Left lung (tissue), 10 donors: ENCODE measurements around the gene ABCG4. TPM values are rescaled to one million over a fixed set of nuclear protein-coding genes. Genes with fewer than 3 reads are reported as not detected.

Experiments
- ATAC-seq: fragments of 200-7000 bp; cut with Tn5 transposase; one replicate; pipeline ENCODE4 v1.9.1; 2020; ENCODE audit warnings: moderate library complexity
- DNase-seq, 4 donors: peaks; one replicate each; pipeline ENCODE4 v3.0.0-alpha.2; 2013 to 2020
- H3K27ac ChIP-seq, 2 donors: fragments of 200-600 bp; sonication (generic) in 1 of 2; one replicate each; pipeline versions ENCODE4 v1.5.0 to v1.8.0; 2020 to 2021
- H3K27me3 ChIP-seq, 2 donors: fragments of 200-600 bp; sonication (generic) in 1 of 2; one replicate each; pipeline versions ENCODE4 v1.5.0 to v1.8.0; 2020 to 2021
- H3K36me3 ChIP-seq, 2 donors: fragments of 200-600 bp; sonication (generic) in 1 of 2; one replicate each; pipeline versions ENCODE4 v1.5.0 to v1.8.0; 2020 to 2021
- H3K4me1 ChIP-seq, 2 donors: fragments of 200-600 bp; one replicate each; pipeline ENCODE4 v1.8.0; 2021
- H3K4me3 ChIP-seq, 2 donors: fragments of 200-600 bp; sonication (generic) in 1 of 2; one replicate each; pipeline versions ENCODE4 v1.5.0 to v1.8.0; 2020 to 2021; ENCODE audit warnings: mild to moderate bottlenecking in 1 of 2
- H3K9me3 ChIP-seq, 2 donors: fragments of 200-600 bp; sonication (generic) in 1 of 2; one replicate each; pipeline versions ENCODE4 v1.5.0 to v1.8.0; 2020 to 2021
- CTCF ChIP-seq, 2 donors: fragments of 200-600 bp; sonication (generic) in 1 of 2; IDR thresholded peaks; one replicate each; pipeline versions ENCODE4 v1.5.0 to v1.8.0; 2021; ENCODE audit warnings: antibody characterized with exemption in 2 of 2
- intact Hi-C, 2 donors: fragments of 100-400 bp; cut with DNase I; formaldehyde crosslinking; loops; one replicate each; pipeline versions ENCODE4 v1.11.2 to v1.14.2; 2022
- polyA plus RNA-seq, 6 donors: library from polyadenylated mRNA; unstranded; fragments of 120-200 nt; gene quantifications; one replicate each; pipeline ENCODE4 v1.2.1, GENCODE V29; 2013; ENCODE audit not compliant: insufficient read length in 6 of 6
- total RNA-seq, 2 donors: library from RNA; stranded (reverse); fragmentation: NEBNext Ultra II Directional; extraction: Animal tissue kit (Norgen Biotek cat#: 25700); gene quantifications; one replicate each; pipeline ENCODE4 v1.2.1, GENCODE V29; 2021
- donor health status: DM: no; HTN: yes; CAD: no.
- donor health status: DM: no; HTN: no; CAD: no.

The ABCG4 gene
- total and polyA plus RNA-seq, 8 donors = 0.26 to 1.5 (median 1.2) TPM

GRCh38 chr11:119108146-119108856 lies 40.6 kb upstream of the ABCG4 start:
- DNase-seq (no peak), ATAC-seq (peak; percentile 33)
- H3K36me3 ChIP-seq = peaks cover 0 to 31% of the 10 kb centered on the region in 2 donors
- no peaks in the 10 kb centered on the region for H3K9me3 ChIP-seq
- H3K4me1 ChIP-seq = peaks cover 19 to 39% of the 10 kb centered on the region in 2 donors
- intact Hi-C loops = no loop called here
- H3K4me3 ChIP-seq = peak overlapping the region; percentile 91 to 98
- H3K27me3 ChIP-seq = no peaks in the 10 kb centered on the region
- TF ChIP-seq CTCF (IDR thresholded peaks at IDR 0.05) = no peak
- peak overlapping the region in 1 of 2 donors; percentile 86 for H3K27ac ChIP-seq

- H3K27me3 ChIP-seq = no peaks in the 10 kb centered on the region
- peaks cover 0 to 36% of the 10 kb centered on the region in 2 donors for H3K36me3 ChIP-seq
- TF ChIP-seq CTCF (IDR thresholded peaks at IDR 0.05) = no peak
- H3K9me3 ChIP-seq = no peaks in the 10 kb centered on the region
- intact Hi-C loops = no loop called here
- ATAC-seq (no peak), DNase-seq (no peak)
- H3K27ac ChIP-seq = peak overlapping the region in 1 of 2 donors; percentile 86
- H3K4me3 ChIP-seq = peak overlapping the region; percentile 91 to 98
- peaks cover 19 to 35% of the 10 kb centered on the region in 2 donors for H3K4me1 ChIP-seq
Observed at GRCh38 chr11:119108857-119109221, 40.0 kb upstream of the ABCG4 start.

- peaks cover 19 to 35% of the 10 kb centered on the region in 2 donors for H3K4me1 ChIP-seq
- peaks cover 0 to 46% of the 10 kb centered on the region in 2 donors for H3K36me3 ChIP-seq
- intact Hi-C loops = no loop called here
- no peak overlapping the region for H3K27ac ChIP-seq
- DNase-seq = no peak
- ATAC-seq = no peak
- no peaks in the 10 kb centered on the region for H3K27me3 ChIP-seq
- H3K9me3 ChIP-seq = no peaks in the 10 kb centered on the region
- no peak overlapping the region for H3K4me3 ChIP-seq
- no peak for TF ChIP-seq CTCF (IDR thresholded peaks at IDR 0.05)
Observed at GRCh38 chr11:119109843-119110242, 39.0 kb upstream of the ABCG4 start.

- no peaks in the 10 kb centered on the region for H3K27me3 ChIP-seq
Observed at GRCh38 chr11:119110439-119110838, 38.4 kb upstream of the ABCG4 start.

More at GRCh38 chr11:119110439-119110838, 38.4 kb upstream of the ABCG4 start:
- intact Hi-C loops = no loop called here
- ATAC-seq = no peak
- no peaks in the 10 kb centered on the region for H3K9me3 ChIP-seq
- no peak for TF ChIP-seq CTCF (IDR thresholded peaks at IDR 0.05)
- no peak for DNase-seq
- H3K27ac ChIP-seq = no peak overlapping the region
- no peak overlapping the region for H3K4me3 ChIP-seq
- H3K36me3 ChIP-seq = peaks cover 0 to 51% of the 10 kb centered on the region in 2 donors
- H3K4me1 ChIP-seq = peaks cover 19 to 39% of the 10 kb centered on the region in 2 donors
